HG03342 (cell line): ENCODE results near the gene G6PD.
A peak's percentile ranks its signal among the peaks of the same experiment; 100 is the strongest.
"Not testable (repeated sequence)": the region's sequence is repeated elsewhere in the genome, so short reads cannot be mapped to it uniquely, and the experiment has no call there.

Source experiments
- ATAC-seq: cut with Tn5 transposase; IDR thresholded peaks from one replicate; pipeline ENCODE4 v1.9.1; 2021; ENCODE audit warnings: mild to moderate bottlenecking, moderate library complexity; ENCODE audit not compliant: unreplicated experiment

The G6PD gene

DNA sequence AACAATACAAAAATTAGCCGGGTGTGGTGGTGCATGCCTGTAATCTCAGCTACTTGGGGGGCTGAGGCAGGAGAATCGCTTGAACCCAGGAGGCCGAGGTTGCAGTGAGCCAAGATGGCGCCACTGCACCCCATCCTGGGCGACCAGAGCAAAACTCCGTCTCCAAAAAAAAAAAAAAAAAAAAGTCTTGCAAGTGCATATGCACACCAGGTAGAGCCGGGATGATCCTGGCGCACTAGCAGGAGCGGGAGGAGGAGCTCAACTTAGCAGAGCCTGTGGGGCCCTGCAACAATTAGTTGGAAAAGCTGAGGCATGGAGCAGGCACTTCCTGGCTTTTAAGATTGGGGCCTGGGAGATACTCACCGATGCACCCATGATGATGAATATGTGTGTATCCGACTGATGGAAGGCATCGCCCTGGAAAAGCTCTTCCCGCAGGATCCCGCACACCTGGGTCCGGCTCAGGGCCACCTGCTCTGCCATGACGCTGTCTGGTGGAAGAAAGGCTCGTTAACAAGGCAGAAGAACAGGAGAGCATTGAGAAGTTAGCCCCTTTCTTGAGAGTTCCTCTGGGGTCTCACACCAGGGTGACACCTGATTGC is 872 bp downstream of the G6PD start:
- ATAC-seq, result no peak

DNA sequence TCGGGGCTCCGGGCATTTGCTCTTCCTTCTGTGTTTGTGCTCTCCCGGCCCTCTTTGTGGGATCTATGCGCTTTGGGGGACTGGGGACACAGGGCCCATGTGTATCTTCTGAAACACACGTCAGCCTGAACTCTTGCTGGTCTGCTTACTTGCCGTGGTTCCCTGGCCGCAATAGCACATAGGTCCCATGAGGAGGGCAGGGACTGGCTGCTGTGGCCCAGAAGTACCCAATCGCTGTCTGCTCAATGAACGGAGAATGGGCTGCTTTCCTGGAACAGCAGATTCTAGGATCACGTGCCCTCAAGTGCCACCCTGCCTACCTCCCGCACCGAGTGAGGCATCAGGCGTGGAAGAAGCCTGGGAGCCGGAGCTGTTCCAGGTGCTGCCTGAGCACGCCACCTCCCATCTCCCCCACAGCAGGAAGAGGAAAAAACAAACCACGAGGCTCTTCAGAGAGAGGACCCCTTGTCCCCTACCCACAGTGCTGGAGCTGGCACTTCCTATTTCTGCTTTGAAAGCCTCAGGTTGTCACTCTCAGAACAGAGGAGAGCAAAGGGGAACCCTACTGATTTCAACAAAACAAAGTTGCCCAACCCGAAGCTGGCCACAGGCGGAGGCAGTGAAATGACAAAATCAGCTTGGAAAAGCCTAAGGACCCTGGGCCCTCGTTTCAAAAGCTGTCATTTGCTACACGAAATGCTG is 3.8 kb downstream of the G6PD start:
- ATAC-seq, result no peak

DNA sequence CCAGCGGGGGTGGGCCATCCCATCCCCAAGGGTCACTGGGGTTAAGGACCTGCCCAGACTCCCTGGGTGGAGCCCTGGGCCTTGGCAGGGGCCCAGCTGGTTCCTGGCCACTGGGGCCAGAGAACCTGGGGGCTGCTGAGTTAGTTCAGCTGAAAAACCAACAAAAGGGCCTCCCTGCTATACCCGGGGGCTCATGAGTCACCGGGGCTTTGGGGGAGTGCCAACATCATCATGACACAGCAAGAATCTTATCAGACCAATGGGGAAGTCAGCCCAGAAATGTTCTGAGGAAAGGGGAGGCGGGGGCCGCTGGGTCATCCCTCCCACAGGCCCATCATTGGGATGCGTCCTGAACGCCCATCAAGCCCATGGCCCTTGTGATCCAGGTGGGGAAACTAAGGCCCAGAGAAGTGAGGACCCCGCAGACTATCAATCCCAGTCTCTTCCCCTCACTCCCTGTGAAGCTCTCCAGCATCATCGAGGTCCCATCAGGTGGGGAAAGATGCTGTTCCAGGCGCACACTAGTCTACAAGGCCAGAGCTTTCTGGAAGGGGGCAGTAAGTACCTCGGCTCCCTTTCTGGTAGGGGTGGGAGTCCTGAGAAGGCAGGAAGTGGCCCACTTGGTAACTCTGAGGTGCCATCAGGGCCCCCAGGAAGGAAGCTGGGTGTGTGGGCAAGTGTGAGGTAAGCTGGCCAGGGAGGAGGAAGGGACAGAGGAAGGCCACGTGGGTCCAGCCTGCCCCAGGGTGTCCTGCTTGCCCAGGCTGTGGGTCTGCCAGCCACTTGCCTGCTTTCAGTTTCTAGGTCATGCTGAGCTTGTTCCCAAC is 4.5 kb downstream of the G6PD start:
- ATAC-seq, result no peak

DNA sequence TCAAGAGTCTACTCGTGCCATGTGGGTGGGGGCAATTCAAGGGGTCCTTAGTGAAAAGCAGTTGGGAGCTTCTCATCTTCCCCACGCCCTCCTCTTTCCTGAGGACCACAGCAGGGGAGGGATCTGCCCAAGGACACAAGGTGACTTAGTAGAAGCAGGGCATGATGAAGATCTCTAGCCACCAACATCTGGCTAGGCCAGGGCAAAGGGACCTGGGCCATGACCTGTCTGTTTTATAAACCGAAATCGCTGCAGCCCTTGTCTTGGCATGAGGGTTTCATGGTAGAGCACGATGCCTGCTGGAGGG is 5.1 kb downstream of the G6PD start:
- no peak for ATAC-seq

DNA sequence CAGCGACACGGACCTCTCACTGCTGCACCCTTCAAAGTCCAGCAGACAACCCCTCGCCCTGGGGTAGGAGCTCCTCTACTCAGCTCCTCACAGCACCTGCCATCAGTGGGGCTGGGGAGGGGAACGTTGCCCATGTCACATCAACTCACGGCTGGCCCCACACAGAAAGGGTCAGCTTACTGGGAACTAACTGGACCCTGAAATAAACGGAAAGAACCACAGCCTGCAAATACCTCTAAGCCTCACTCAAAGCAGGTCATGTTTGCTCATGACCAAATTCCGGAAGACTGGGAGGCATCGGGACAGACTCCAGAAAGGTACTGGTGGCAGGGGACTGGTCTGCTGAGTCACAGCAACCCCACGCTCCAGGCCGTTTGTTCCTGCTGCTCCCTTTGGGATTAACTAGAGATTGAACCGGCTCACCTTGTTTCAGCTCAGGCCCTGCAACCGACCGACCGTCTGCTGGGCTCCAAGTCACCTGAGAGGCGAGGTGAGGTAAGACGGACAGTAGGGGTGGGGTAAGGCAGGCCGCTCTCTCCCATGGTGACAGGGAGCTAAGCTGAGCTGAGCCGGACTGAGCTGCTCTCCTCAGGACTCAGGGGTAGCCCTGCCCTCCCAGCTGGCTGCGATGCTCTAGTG is 5.6 kb downstream of the G6PD start:
- no peak for ATAC-seq

DNA sequence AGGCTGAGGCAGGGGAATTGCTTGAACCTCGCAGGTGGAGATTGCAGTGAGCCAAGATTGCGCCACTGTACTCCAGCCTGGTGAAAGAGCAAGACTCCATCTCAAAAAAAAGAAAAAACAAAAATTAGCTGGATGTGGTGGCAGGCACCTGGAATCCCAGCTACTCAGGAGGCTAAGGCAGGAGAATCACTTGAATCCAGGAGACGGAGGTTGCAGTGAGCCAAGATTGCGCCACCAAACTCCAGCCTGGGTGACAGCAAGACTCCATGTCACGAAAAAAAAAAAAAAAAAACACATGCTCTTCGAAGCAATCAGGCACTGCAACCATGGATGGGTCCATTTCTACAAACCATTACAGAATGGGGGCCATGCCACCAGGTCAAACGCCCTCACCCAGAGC is 6.3 kb downstream of the G6PD start:
- ATAC-seq, result not testable (repeated sequence)

DNA sequence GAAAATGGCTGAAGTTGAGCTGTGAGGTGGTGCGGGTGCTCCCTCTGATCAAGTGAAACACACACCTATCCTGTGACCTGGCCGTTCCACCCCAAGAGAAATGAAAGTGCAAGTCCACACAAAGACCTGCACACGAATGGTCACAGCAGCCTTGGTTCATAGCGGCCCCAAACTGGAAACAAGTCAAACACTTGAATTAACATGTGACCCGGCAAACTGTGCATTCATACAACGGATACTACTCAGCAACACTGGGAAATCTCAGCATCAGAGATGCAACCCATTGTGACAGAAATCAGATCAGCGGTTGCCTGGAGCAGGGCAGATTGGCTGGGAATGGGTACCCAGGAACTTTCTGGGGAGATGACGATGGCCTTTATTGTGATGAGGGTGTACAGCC is 7.6 kb downstream of the G6PD start:
- no peak for ATAC-seq

DNA sequence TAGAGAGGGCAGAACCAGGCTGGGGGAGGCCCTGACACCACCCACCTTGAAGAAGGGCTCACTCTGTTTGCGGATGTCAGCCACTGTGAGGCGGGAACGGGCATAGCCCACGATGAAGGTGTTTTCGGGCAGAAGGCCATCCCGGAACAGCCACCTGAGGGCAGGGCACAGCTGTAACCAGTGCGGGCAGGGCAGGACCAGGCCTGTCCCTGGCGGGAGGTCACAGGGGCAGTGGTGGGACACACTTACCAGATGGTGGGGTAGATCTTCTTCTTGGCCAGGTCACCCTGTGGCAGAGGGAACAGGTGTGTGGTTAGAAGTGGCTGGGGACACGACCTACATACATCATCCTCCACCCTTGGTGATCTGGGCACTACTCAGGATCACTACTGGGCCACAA is 10.8 kb downstream of the G6PD start:
- ATAC-seq, result no peak

DNA sequence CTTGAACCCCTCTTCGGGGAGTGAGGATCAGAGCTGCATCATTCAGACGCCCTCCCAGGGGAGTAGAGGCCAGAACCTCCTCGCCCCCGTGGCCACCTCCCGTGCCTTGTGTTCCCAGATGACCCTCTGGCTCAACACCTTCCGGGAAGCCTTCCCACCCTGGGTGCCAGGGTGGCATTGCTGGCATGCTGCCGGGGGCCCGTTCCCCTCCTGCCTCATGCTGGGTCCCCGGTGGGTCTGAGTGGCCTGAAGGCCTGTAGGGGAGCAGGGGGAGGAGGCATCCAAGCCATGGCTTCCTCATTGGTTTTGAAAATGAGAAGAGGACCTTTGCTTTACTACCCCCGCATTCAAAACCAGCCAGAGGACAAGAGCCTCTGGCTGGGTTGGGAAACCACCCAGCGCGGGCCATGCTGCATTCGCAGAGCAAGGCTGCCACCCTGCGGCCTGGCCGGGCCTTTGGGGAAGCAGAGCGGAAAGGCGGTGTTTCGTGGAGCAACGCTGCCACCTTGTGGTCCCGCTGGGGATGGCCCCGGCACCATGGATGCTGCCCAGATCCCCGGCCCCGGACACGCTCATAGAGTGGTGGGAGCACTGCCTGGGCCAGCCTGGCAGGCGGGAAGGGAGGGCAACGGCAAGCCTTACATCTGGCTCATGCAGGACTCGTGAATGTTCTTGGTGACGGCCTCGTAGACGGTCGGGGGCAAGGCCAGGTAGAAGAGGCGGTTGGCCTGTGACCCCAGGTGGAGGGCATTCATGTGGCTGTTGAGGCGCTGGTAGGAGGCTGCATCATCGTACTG is 11.9 kb downstream of the G6PD start:
- peak; percentile 86 for ATAC-seq

DNA sequence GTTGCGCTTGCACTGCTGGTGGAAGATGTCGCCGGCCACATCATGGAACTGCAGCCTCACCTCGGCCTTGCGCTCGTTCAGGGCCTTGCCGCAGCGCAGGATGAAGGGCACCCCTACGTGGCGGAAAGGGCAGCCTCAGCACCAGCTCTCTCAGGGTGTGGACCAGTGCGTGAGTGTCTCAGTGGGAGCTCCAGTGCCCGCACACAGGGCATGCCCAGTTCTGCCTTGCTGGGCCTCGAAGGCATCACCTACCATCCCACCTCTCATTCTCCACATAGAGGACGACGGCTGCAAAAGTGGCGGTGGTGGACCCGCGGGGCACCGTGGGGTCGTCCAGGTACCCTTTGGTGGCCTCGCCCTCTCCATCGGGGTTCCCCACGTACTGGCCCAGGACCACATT is 14.0 kb downstream of the G6PD start:
- no peak for ATAC-seq

DNA sequence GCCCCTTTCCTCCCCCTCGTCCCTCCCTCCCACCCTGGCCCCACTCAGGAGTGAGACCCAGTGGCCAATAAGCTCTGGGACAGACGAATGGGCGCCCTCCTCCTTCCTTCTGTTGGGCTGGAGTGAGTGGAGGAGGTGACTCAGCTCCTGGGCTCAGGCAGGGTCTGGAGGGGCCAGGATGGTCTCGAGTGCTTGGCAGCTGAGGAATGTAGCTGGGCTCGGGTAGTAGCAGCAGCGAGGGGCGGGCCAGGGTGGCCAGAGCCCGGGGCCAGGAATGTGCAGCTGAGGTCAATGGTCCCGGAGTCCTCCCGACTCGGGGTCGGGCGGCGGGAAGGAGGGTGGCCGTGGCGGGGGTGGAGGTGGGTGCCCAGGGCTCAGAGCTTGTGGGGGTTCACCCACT is 15.0 kb downstream of the G6PD start:
- ATAC-seq, result no peak

DNA sequence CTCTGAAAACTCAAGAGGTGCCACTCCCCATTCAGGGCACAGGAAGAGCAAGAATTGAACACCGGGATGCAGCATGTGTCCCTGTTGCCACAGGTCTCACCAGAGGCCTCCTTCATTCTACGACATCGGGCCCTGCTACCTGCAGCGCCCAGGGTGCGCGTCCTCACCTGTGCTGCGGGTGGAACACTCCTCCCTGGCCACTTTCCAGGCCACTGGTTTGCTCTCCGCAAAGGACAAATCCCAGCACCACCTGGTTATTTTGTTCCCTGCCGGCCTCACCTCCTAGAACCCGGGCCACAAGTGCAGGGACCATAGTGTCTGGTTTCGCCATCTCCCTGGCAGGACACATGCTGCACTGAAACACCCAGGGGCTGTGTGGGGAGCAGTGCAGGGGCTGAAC is 16.4 kb downstream of the G6PD start:
- no peak for ATAC-seq

DNA sequence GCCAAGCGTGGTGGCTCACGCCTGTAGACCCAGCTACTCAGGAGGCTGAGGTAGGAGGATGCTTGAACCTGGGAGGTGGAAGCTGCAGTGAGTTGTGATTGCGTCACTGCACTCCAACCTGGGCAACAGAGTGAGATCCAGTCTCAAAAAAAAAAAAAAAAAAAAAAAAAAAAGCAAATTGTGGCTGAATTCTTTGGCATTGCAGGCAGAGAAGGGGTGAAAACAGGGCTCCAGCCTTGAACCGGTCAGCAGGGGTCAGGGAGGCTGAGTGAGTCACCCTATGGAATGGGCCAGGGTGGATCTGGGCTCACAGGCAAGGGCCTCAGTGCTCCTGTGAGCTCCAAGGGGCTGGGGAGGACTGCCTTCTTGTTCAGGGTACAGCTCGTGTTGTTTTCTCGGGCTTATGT is 17.4 kb downstream of the G6PD start:
- ATAC-seq, result no peak

DNA sequence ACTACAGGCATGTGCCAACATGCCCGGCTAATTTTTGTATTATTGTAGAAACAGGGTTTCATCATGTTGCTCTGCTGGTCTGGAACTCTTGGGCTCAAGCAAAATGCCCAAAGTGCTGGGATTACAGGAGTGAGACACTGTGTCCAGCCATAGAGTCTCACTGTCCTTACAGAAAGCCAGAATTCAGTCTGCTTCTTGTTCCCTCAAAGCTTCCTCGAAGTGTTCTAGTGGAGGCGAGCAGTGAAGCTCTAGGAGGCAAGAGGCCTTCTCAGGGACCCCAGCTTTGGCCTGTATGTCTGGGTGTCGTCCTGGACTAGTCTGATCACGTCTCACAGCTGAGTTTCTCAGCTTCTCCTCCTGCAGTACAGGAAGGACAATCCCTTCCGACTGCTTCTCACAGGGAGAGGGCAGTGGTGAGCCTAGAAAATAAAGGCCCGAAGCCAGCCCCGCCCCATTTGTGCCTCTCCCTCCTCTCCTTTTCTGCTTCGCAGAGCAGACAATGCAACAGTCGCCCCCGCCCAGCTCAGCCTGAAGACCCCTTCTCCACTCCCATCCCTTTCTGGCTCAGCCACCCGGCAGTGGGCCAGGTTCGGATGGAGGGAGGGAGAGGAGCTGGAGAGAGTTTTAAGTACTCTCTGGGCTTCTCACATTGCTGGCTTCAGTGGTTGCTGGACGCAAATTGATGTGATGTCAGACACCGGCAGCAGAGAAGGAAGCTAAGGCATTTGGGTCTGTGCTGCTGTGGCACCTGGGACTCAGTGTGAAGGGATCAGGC is 19.6 kb downstream of the G6PD start:
- ATAC-seq, result no peak

DNA sequence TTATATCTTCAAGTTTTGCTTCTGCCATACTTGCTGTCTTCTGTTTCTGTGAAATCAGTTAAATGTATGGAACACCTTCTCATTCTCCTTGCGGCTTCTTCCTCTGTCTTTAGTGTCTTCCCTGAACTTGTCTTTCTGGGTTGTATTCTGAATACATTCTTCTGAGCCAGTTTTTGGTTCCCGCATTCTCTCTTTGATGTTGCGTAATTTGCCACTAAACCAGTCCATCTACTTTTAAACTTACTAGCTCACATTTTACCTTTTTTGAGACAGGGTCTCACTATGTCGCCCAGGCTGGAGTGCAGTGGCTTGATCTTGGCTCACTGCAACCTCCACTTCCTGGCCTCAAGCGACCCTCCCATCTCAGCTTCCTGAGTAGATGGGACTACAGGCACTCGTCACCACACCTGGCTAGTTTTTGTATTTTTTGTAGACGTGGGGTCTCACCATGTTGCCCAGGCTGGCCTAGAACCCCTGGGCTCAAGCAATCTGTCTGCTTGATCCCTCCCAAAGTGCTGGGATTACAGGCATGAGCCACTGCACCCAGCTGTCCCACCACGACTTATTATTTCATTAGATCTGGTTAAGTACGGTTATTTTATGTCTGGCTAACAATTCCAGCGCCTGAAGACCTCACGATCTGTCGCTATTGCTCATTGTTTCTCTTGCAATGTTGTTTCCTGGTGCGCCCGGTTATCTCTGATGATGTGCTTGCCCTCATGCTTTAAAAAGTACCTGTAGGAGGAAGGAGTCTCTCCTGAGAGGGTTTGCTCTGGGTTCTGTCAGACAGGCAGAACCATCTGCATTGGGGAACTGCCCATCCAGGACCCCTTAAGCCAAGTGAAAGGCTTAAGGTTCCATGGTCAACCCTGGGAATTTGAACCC is 20.8 kb downstream of the G6PD start:
- ATAC-seq, result no peak

DNA sequence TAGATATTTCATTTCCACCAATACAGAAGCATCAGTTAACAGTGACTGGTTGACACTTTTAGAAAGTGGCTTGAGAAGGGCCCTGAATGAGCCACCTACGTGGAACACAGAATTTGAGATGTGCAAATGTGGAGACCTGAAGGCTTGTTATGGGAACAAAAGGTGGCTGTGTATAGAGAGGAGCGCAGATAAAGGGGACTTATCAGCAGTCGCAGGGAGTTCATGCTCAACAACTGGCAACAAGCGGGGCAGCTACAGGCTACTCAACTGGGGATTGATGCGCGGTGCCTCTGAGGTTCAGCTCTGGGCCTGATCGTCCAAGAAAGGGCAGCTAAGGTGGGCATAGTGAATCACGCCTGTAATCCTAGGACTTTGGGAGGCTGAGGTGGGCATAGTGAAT is 27.3 kb downstream of the G6PD start:
- no peak for ATAC-seq

DNA sequence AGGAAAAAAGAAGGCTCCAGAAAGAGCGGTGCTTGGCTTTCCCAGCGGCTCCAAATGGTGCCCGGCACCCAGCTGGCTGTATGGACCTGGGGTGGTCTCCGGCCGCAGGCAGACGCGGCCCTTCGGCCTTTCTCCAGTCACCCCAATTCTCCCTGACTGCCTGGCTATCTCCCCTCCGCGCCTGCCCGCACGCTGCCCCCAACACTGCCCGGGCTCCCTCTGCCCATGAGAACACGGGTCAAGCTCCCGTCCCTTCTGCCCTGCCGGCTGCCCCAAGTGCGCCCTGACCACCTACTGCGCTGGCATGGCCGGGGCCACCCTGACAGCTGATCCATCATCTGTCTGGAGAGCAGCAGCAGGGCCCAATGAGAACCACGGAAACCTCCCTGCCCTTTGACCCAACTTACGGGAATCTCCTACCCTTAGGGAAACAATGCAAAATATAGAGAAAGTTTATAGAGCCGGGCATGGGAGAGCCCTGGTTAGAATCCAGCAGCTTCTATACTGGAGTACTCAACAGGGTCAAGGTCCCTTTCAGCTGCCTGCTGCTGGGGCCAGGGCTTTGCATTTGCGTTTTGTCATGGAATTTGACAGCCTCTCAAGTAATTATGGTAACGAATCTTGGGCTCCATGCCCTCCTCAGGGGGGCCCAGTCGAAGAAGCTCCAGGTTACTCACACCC is 29.4 kb downstream of the G6PD start:
- ATAC-seq, result no peak

DNA sequence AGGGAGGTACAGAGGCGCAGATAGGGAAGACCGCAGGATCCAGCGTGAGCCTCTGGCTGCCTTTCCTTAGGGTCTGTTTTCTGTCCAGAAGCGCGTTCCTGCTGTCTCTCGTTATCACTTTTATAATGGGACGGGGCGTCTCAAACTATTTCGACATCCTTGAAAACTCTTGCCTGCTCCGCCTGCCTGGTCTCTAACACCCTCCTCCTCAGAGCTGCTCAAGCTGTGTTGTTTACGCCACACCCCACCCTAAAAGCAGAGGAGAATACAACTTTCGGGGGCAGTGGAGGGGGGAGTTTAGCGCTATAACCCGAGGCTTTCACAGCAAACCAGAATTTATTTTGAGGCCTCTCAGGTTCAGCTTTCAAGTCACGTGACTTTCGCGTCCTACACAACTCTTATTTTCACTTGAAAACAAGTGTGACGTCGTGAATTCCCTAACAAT is 30.0 kb downstream of the G6PD start:
- no peak for ATAC-seq
